ENCODE data around the gene FGFR4.
A peak's percentile ranks its signal among the peaks of the same experiment; 100 is the strongest.

FGFR4 gene

GRCh38 chr5:177071666-177072385, 14.9 kb upstream of the FGFR4 start:
- H3K9me3 ChIP-seq (ENCODE audit: severe bottlenecking): no peaks in the 10 kb centered on the region
- H3K4me3 ChIP-seq (ENCODE audit: severe bottlenecking): no peak overlapping the region
- DNase-seq (ENCODE audit: low spot score): no peak
- no peak overlapping the region for H3K27ac ChIP-seq (ENCODE audit: poor library complexity, severe bottlenecking)
- H3K36me3 ChIP-seq (ENCODE audit: low read depth): no peaks in the 10 kb centered on the region
- no peaks in the 10 kb centered on the region for H3K27me3 ChIP-seq (ENCODE audit: insufficient read depth, poor library complexity, severe bottlenecking)
- peak; percentile 83 for ATAC-seq (ENCODE audit: low read depth)
- no peaks in the 10 kb centered on the region for H3K4me1 ChIP-seq (ENCODE audit: insufficient read depth, poor library complexity, severe bottlenecking)
- peak; percentile 97 for TF ChIP-seq CTCF (IDR thresholded peaks at IDR 0.05; ENCODE audit: poor library complexity, severe bottlenecking)

- TF ChIP-seq CTCF (IDR thresholded peaks at IDR 0.05; ENCODE audit: poor library complexity, severe bottlenecking): no peak
- no peaks in the 10 kb centered on the region for H3K9me3 ChIP-seq (ENCODE audit: severe bottlenecking)
- DNase-seq (ENCODE audit: low spot score): no peak
- no peak overlapping the region for H3K27ac ChIP-seq (ENCODE audit: poor library complexity, severe bottlenecking)
- H3K4me3 ChIP-seq (ENCODE audit: severe bottlenecking): no peak overlapping the region
- no peaks in the 10 kb centered on the region for H3K27me3 ChIP-seq (ENCODE audit: insufficient read depth, poor library complexity, severe bottlenecking)
- no peaks in the 10 kb centered on the region for H3K4me1 ChIP-seq (ENCODE audit: insufficient read depth, poor library complexity, severe bottlenecking)
- H3K36me3 ChIP-seq (ENCODE audit: low read depth): no peaks in the 10 kb centered on the region
- ATAC-seq (ENCODE audit: low read depth): peak; percentile 47; the same call in 2 of the 3 replicates
Observed at GRCh38 chr5:177077335-177077734, 9.4 kb upstream of the FGFR4 start.

- ATAC-seq (ENCODE audit: low read depth) (0 out of 3 replicates have a peak, but pooled peaks have one; percentile 3), DNase-seq (ENCODE audit: low spot score) (no peak)
- TF ChIP-seq CTCF (IDR thresholded peaks at IDR 0.05; ENCODE audit: poor library complexity, severe bottlenecking): no peak
- no peaks in the 10 kb centered on the region for H3K27me3 ChIP-seq (ENCODE audit: insufficient read depth, poor library complexity, severe bottlenecking)
- no peaks in the 10 kb centered on the region for H3K36me3 ChIP-seq (ENCODE audit: low read depth)
- no peak overlapping the region for H3K4me3 ChIP-seq (ENCODE audit: severe bottlenecking)
- H3K27ac ChIP-seq (ENCODE audit: poor library complexity, severe bottlenecking): no peak overlapping the region
- no peaks in the 10 kb centered on the region for H3K9me3 ChIP-seq (ENCODE audit: severe bottlenecking)
- H3K4me1 ChIP-seq (ENCODE audit: insufficient read depth, poor library complexity, severe bottlenecking): no peaks in the 10 kb centered on the region
Observed at GRCh38 chr5:177079606-177080005, 7.1 kb upstream of the FGFR4 start.

DNA sequence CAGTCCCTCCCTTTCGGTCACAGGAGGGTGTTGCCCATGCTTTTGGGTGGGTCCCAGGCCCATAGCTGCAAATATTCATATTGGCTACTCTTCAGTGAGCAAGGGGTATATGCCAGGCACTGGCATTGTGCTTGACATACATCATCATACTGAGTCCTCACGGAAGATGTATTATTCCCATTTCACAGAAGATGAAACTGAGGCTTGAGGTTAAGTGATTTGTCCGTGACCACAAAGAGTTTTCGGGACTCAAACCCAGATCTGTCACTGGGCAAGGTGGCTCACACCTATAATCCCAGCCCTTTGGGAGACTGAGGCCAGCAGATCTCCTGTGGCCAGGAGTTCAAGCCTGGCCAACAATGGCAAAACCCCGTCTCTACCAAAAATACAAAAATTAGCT, 6.5 kb upstream of the FGFR4 start:
- Histone ChIP-seq H3K4me3 (ENCODE audit: severe bottlenecking) (no peak overlapping the region), H3K9me3 (ENCODE audit: severe bottlenecking) (no peaks in the 10 kb centered on the region), H3K27ac (ENCODE audit: poor library complexity, severe bottlenecking) (no peak overlapping the region), H3K36me3 (ENCODE audit: low read depth) (no peaks in the 10 kb centered on the region), H3K27me3 (ENCODE audit: insufficient read depth, poor library complexity, severe bottlenecking) (no peaks in the 10 kb centered on the region), H3K4me1 (ENCODE audit: insufficient read depth, poor library complexity, severe bottlenecking) (no peaks in the 10 kb centered on the region)
- DNase-seq (ENCODE audit: low spot score): no peak
- no peak for ATAC-seq (ENCODE audit: low read depth)
- TF ChIP-seq CTCF (IDR thresholded peaks at IDR 0.05; ENCODE audit: poor library complexity, severe bottlenecking): no peak

- H3K9me3 ChIP-seq (ENCODE audit: severe bottlenecking): no peaks in the 10 kb centered on the region
- no peak overlapping the region for H3K27ac ChIP-seq (ENCODE audit: poor library complexity, severe bottlenecking)
- DNase-seq (ENCODE audit: low spot score): no peak
- H3K36me3 ChIP-seq (ENCODE audit: low read depth): no peaks in the 10 kb centered on the region
- no peak for TF ChIP-seq CTCF (IDR thresholded peaks at IDR 0.05; ENCODE audit: poor library complexity, severe bottlenecking)
- ATAC-seq (ENCODE audit: low read depth): no peak
- no peaks in the 10 kb centered on the region for H3K4me1 ChIP-seq (ENCODE audit: insufficient read depth, poor library complexity, severe bottlenecking)
- H3K27me3 ChIP-seq (ENCODE audit: insufficient read depth, poor library complexity, severe bottlenecking): no peaks in the 10 kb centered on the region
- H3K4me3 ChIP-seq (ENCODE audit: severe bottlenecking): no peak overlapping the region
Observed at GRCh38 chr5:177081859-177082258, 4.9 kb upstream of the FGFR4 start.

All from RWPE2 (cell line).